IMR-90 (cell line): ENCODE measurements around the gene AUTS2. TPM values are rescaled to one million over a fixed set of nuclear protein-coding genes. Genes with fewer than 3 reads are reported as not detected.

ENCODE experiments used
- ATAC-seq: fragments of 200-7000 bp; cut with Tn5 transposase; 2 replicates; pipeline ENCODE4 v1.9.1; 2020; ENCODE audit warnings: low read depth, mild to moderate bottlenecking, moderate library complexity
- BruUV-seq: library from RNA; stranded (reverse); fragments of 400-500 nt; replicated peaks from 2 replicates; lab custom pipeline; 2021; lab: Mats Ljungman, UMichigan
- CTCF ChIA-PET: fragments of 300-600 bp; formaldehyde crosslinking; extraction: SDS; loops from one replicate; lab custom pipeline; 2021; ENCODE audit warnings: antibody characterized with exemption; lab: Yijun Ruan, JAX
- POLR2A ChIA-PET: fragments of 300-600 bp; sonication (Branson Sonifier 250); formaldehyde crosslinking; loops from one replicate; lab custom pipeline; 2022; ENCODE audit warnings: antibody characterized with exemption; ENCODE audit not compliant: unreplicated experiment; lab: Charles Lee
- DNase-seq: peaks from one replicate; pipeline ENCODE4 v3.0.0; 2013
- H2AFZ ChIP-seq: replicated peaks from 2 replicates; pipeline ENCODE3; 2013; ENCODE audit warnings: low read length, mild to moderate bottlenecking; ENCODE audit not compliant: poor library complexity
- H2AK5ac ChIP-seq: 2 replicates; pipeline ENCODE4 v1.6.1; 2013; ENCODE audit warnings: low read depth, low read length, inconsistent platforms
- H2AK9ac ChIP-seq: replicated peaks from 2 replicates; pipeline ENCODE3; 2013; ENCODE audit warnings: mild to moderate bottlenecking, low read depth, low read length, moderate library complexity; ENCODE audit not compliant: poor library complexity
- H2BK120ac ChIP-seq: 2 replicates; pipeline ENCODE4 v1.6.1; 2013; ENCODE audit warnings: low read depth, low read length, inconsistent platforms
- H2BK15ac ChIP-seq: 3 replicates; pipeline ENCODE4 v1.6.1; 2013; ENCODE audit warnings: low read depth, low read length, inconsistent platforms
- H2BK20ac ChIP-seq: 2 replicates; pipeline ENCODE4 v1.6.1; 2013; ENCODE audit warnings: low read depth, mild to moderate bottlenecking, inconsistent platforms, low read length, moderate library complexity
- H2BK5ac ChIP-seq: 2 replicates; pipeline ENCODE4 v1.6.1; 2013; ENCODE audit warnings: mild to moderate bottlenecking, low read depth, low read length, inconsistent platforms; ENCODE audit not compliant: poor library complexity, severe bottlenecking
- H3K14ac ChIP-seq: replicated peaks from 2 replicates; pipeline ENCODE4 v1.6.1; 2013; ENCODE audit warnings: low read depth, low read length, inconsistent platforms
- H3K18ac ChIP-seq: 2 replicates; pipeline ENCODE4 v1.6.1; 2013; ENCODE audit warnings: low read depth, low read length, control low read depth
- H3K23ac ChIP-seq: 2 replicates; pipeline ENCODE4 v1.6.1; 2013; ENCODE audit warnings: low read depth, low read length, inconsistent platforms
- H3K27ac ChIP-seq: 2 replicates; pipeline ENCODE4 v1.5.1; 2013; ENCODE audit warnings: mild to moderate bottlenecking, control low read depth, low read length; ENCODE audit not compliant: insufficient read depth
- H3K27me3 ChIP-seq: 2 replicates; pipeline ENCODE4 v1.6.1; 2013; ENCODE audit warnings: low read length; ENCODE audit not compliant: control insufficient read depth, insufficient read depth
- H3K36me3 ChIP-seq: 2 replicates; pipeline ENCODE4 v1.6.1; 2013; ENCODE audit warnings: low read length, mixed read lengths; ENCODE audit not compliant: control insufficient read depth, insufficient read depth
- H3K4ac ChIP-seq: 2 replicates; pipeline ENCODE4 v1.6.1; 2013; ENCODE audit warnings: low read depth, low read length, inconsistent platforms
- H3K4me1 ChIP-seq: 2 replicates; pipeline ENCODE4 v1.6.1; 2013; ENCODE audit warnings: low read length, mixed read lengths; ENCODE audit not compliant: control insufficient read depth, insufficient read depth
- H3K4me2 ChIP-seq: 2 replicates; pipeline ENCODE4 v1.6.1; 2013; ENCODE audit warnings: low read depth, mild to moderate bottlenecking, control low read depth, low read length, moderate library complexity
- H3K4me3 ChIP-seq: 2 replicates; pipeline ENCODE4 v1.5.1; 2013; ENCODE audit warnings: low read depth, mild to moderate bottlenecking, control low read depth, low read length, moderate library complexity; ENCODE audit not compliant: insufficient read depth
- H3K56ac ChIP-seq: 2 replicates; pipeline ENCODE4 v1.6.1; 2013; ENCODE audit warnings: low read length, inconsistent platforms; ENCODE audit not compliant: insufficient read depth; ENCODE audit errors: extremely low read depth
- H3K79me1 ChIP-seq, 2 experiments: 2 replicates each; pipeline ENCODE4 v1.6.1; 2013; ENCODE audit warnings: low read length in 2 of 2, inconsistent platforms in 1 of 2, low read depth in 1 of 2
- H3K9ac ChIP-seq: 2 replicates; pipeline ENCODE4 v1.6.1; 2013; ENCODE audit warnings: low read depth, low read length, control low read depth
- H3K9me1 ChIP-seq: 2 replicates; pipeline ENCODE4 v1.6.1; 2013; ENCODE audit warnings: low read length, inconsistent platforms; ENCODE audit not compliant: insufficient read depth
- H3K9me3 ChIP-seq: 2 replicates; pipeline ENCODE4 v1.6.1; 2013; ENCODE audit warnings: low read length; ENCODE audit not compliant: control insufficient read depth, insufficient read depth
- H4K20me1 ChIP-seq: 2 replicates; pipeline ENCODE4 v1.6.1; 2013; ENCODE audit warnings: low read length, inconsistent platforms; ENCODE audit not compliant: insufficient read depth
- H4K5ac ChIP-seq: 2 replicates; pipeline ENCODE4 v1.6.1; 2013; ENCODE audit warnings: mild to moderate bottlenecking, low read depth, low read length, control low read depth
- H4K8ac ChIP-seq, 2 experiments: 2 replicates each; pipeline ENCODE4 v1.6.1; 2013; ENCODE audit warnings: low read depth in 2 of 2, low read length in 2 of 2, control low read depth in 1 of 2, inconsistent platforms in 1 of 2
- H4K91ac ChIP-seq: 2 replicates; pipeline ENCODE4 v1.6.1; 2013; ENCODE audit warnings: low read depth, low read length, inconsistent platforms; ENCODE audit not compliant: insufficient read depth
- BHLHE40 ChIP-seq: fragments of 150-350 bp; IDR thresholded peaks from 2 replicates; pipeline ENCODE4 v1.6.1; 2016; ENCODE audit warnings: mild to moderate bottlenecking, low read depth, low read length
- CEBPB ChIP-seq: IDR thresholded peaks from 2 replicates; pipeline ENCODE4 v1.6.1; 2012; ENCODE audit warnings: low read depth, low read length, improper control_type of control experiment
- CHD1 ChIP-seq: IDR thresholded peaks from 2 replicates; pipeline ENCODE4 v1.6.1; 2012; ENCODE audit warnings: low read depth, low read length, improper control_type of control experiment
- FOS ChIP-seq: fragments of 150-350 bp; IDR thresholded peaks from 2 replicates; pipeline ENCODE4 v1.6.1; 2016; ENCODE audit warnings: low read depth, low read length
- MAFK ChIP-seq: IDR thresholded peaks from 2 replicates; pipeline ENCODE4 v1.6.1; 2012; ENCODE audit warnings: low read depth, low read length, improper control_type of control experiment
- MAZ ChIP-seq: IDR thresholded peaks from 2 replicates; pipeline ENCODE4 v1.6.1; 2012; ENCODE audit warnings: low read depth, mild to moderate bottlenecking, low read length, improper control_type of control experiment, moderate library complexity, borderline replicate concordance
- MXI1 ChIP-seq: IDR thresholded peaks from 2 replicates; pipeline ENCODE4 v1.6.1; 2012; ENCODE audit warnings: low read depth, mild to moderate bottlenecking, low read length, moderate library complexity, borderline replicate concordance
- NFE2L2 ChIP-seq: fragments of 150-350 bp; IDR thresholded peaks from 2 replicates; pipeline ENCODE4 v1.6.1; 2016; ENCODE audit warnings: low read depth, mild to moderate bottlenecking, low read length
- POLR2A ChIP-seq: IDR thresholded peaks from 2 replicates; pipeline ENCODE4 v1.6.1; 2012; ENCODE audit warnings: mild to moderate bottlenecking, low read depth, low read length
- RAD21 ChIP-seq: IDR thresholded peaks from 2 replicates; pipeline ENCODE4 v1.6.1; 2012; ENCODE audit warnings: low read length, improper control_type of control experiment
- RCOR1 ChIP-seq: IDR thresholded peaks from 2 replicates; pipeline ENCODE4 v1.6.1; 2012; ENCODE audit warnings: mild to moderate bottlenecking, low read length, improper control_type of control experiment; ENCODE audit not compliant: insufficient replicate concordance
- RFX5 ChIP-seq: IDR thresholded peaks from 2 replicates; pipeline ENCODE4 v1.8.0; 2012; ENCODE audit warnings: low read depth, mild to moderate bottlenecking, low read length, moderate library complexity
- SMC3 ChIP-seq: fragments of 150-350 bp; IDR thresholded peaks from 2 replicates; pipeline ENCODE4 v1.6.1; 2016; ENCODE audit warnings: low read depth, mild to moderate bottlenecking, antibody characterized with exemption, low read length, moderate library complexity
- USF2 ChIP-seq: fragments of 150-350 bp; IDR thresholded peaks from 2 replicates; pipeline ENCODE4 v1.6.1; 2017; ENCODE audit warnings: mild to moderate bottlenecking, antibody characterized with exemption, low read length, low read depth
- WGBS, 2 experiments: methylation state at CpG; one replicate each; pipeline versions ENCODE4 v1.1.5 to v1.1.7; 2013; ENCODE audit warnings: missing lambda C conversion rate in 2 of 2; ENCODE audit not compliant: insufficient read length in 1 of 2; ENCODE audit errors: extremely low coverage in 2 of 2; 5-methylcytosine and 5-hydroxymethylcytosine counted together
- dilution Hi-C: fragments of 300-500 bp; cut with HindIII; formaldehyde crosslinking; loops from one replicate; pipeline ENCODE4 v1.14.3; 2018; ENCODE audit warnings: low sequenced_read_pairs; ENCODE audit not compliant: unreplicated experiment
- in situ Hi-C: fragments of 300-500 bp; cut with MboI; formaldehyde crosslinking; loops from 3 replicates; pipeline ENCODE4 v1.14.3; 2019; ENCODE audit warnings: low sequenced_read_pairs, inconsistent platforms, mixed read lengths
- intact Hi-C: fragments of 100-400 bp; cut with micrococcal nuclease; formaldehyde crosslinking; loops from 2 replicates; pipeline ENCODE4 v1.10.0; 2022
- polyA plus RNA-seq, 3 experiments: library from polyadenylated mRNA; depleted of rRNA; stranded (reverse); fragments of >200 nt; gene quantifications; 2 replicates each; pipeline ENCODE4 v1.2.3, GENCODE V29; 2012; ENCODE audit warnings: low replicate concordance in 1 of 3
- total RNA-seq: library from RNA; depleted of rRNA; stranded (reverse); fragments of >200 nt; gene quantifications from 2 replicates; pipeline ENCODE4 v1.2.3, GENCODE V29; 2012
- TF ChIP-seq, protein P1 (sequence below): conservative IDR thresholded peaks from 2 replicates; pipeline ENCODE4 v1.5.1; 2012; ENCODE audit warnings: mild to moderate bottlenecking, low read depth, low read length, improper control_type of control experiment
- TF ChIP-seq, protein P2 (sequence below): fragments of 150-350 bp; IDR thresholded peaks from 2 replicates; pipeline ENCODE4 v1.6.1; 2016; ENCODE audit warnings: low read depth, mild to moderate bottlenecking, low read length, moderate library complexity, borderline replicate concordance

The AUTS2 gene
- total and polyA plus RNA-seq, 2 of the 4 experiments (the other 2 are of a cell fraction): 0.90 to 3.0 TPM

DNA sequence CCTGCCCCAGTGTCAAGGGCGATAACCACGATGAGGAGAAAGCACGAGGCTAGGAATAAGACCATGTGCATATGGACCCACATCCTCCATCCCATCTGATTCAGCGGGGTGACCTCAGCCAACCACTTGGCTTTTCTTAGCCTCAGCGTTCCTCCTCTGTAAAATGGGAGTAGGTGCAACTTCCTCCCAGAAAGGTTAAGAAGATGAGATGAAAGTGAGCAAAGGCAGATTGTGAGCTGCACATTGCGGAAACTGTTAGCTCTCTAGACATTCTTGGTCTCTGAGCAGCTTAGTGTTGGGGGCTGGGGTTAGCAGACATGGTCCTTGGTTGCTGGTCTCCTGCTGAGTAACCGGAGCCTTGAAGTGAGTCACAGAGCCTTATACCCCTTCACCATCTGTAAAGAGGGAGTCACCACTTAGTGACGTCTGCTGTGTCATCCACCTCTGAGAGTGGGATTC lies 1036.4 kb downstream of the AUTS2 start:
- H3K9me1 ChIP-seq: peaks cover 14% of the 10 kb centered on the region
- H3K27ac ChIP-seq: no peak overlapping the region
- H4K91ac ChIP-seq: peak overlapping the region; percentile 17; the same call in 1 of the 2 replicates
- peak overlapping the region; percentile 62 for H3K14ac ChIP-seq
- peak overlapping the region; percentile 85 for H2AFZ ChIP-seq
- H4K20me1 ChIP-seq: no peaks in the 10 kb centered on the region
- H3K9me3 ChIP-seq: no peaks in the 10 kb centered on the region
- peak overlapping the region; percentile 11; the same call in 1 of the 2 replicates for H4K5ac ChIP-seq
- H3K27me3 ChIP-seq: no peaks in the 10 kb centered on the region
- POLR2A ChIA-PET: no interaction called here
- ATAC-seq: peak; percentile 84
- H3K4me3 ChIP-seq: no peak overlapping the region
- H3K79me1 ChIP-seq: no peaks in the 10 kb centered on the region
- BruUV-seq: no TSS peak
- intact Hi-C loops: no loop called here
- no peak overlapping the region for H3K23ac ChIP-seq
- dilution Hi-C loops: no loop called here
- H2BK120ac ChIP-seq: peak overlapping the region; percentile 55
- peak overlapping the region; percentile 76; the same call in 1 of the 2 replicates for H2BK20ac ChIP-seq
- H2BK15ac ChIP-seq: 0 out of 3 replicates have a peak overlapping the region, but pooled peaks have one; percentile 27
- peak; percentile 98 for DNase-seq
- whole genome bisulfite sequencing, 2 experiments: no CpG with 5 or more reads among the region's 8 CpGs
- peak overlapping the region in 1 of 2 experiments; percentile 7; a peak in 1 of 4 replicates for H4K8ac ChIP-seq
- peak overlapping the region; percentile 67 for H2AK9ac ChIP-seq
- no peak overlapping the region for H3K56ac ChIP-seq
- 0 out of 2 replicates have a peak overlapping the region, but pooled peaks have one; percentile 54 for H3K4ac ChIP-seq
- in situ Hi-C loops: no loop called here
- H3K4me1 ChIP-seq: peaks cover 11% of the 10 kb centered on the region
- H3K9ac ChIP-seq: no peak overlapping the region
- H3K4me2 ChIP-seq: peak overlapping the region; percentile 11; the same call in 1 of the 2 replicates
- peak overlapping the region; percentile 59; the same call in 1 of the 2 replicates for H2AK5ac ChIP-seq
- TF ChIP-seq, protein P1, sequence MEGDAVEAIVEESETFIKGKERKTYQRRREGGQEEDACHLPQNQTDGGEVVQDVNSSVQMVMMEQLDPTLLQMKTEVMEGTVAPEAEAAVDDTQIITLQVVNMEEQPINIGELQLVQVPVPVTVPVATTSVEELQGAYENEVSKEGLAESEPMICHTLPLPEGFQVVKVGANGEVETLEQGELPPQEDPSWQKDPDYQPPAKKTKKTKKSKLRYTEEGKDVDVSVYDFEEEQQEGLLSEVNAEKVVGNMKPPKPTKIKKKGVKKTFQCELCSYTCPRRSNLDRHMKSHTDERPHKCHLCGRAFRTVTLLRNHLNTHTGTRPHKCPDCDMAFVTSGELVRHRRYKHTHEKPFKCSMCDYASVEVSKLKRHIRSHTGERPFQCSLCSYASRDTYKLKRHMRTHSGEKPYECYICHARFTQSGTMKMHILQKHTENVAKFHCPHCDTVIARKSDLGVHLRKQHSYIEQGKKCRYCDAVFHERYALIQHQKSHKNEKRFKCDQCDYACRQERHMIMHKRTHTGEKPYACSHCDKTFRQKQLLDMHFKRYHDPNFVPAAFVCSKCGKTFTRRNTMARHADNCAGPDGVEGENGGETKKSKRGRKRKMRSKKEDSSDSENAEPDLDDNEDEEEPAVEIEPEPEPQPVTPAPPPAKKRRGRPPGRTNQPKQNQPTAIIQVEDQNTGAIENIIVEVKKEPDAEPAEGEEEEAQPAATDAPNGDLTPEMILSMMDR: no peak
- TF ChIP-seq MXI1 (no peak), NFE2L2 (peak; percentile 73), MAFK (no peak), CEBPB (peak; percentile 23; the same call in 1 of the 2 replicates), CHD1 (no peak), BHLHE40 (peak; percentile 74), FOS (peak; percentile 94), MAZ (no peak), RCOR1 (peak; percentile 76), RAD21 (peak; percentile 33), POLR2A (no peak), RFX5 (no peak), SMC3 (no peak), USF2 (no peak)
- TF ChIP-seq, protein P2, sequence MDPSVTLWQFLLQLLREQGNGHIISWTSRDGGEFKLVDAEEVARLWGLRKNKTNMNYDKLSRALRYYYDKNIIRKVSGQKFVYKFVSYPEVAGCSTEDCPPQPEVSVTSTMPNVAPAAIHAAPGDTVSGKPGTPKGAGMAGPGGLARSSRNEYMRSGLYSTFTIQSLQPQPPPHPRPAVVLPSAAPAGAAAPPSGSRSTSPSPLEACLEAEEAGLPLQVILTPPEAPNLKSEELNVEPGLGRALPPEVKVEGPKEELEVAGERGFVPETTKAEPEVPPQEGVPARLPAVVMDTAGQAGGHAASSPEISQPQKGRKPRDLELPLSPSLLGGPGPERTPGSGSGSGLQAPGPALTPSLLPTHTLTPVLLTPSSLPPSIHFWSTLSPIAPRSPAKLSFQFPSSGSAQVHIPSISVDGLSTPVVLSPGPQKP: no peak
- H3K36me3 ChIP-seq: no peaks in the 10 kb centered on the region
- CTCF ChIA-PET: no interaction called here
- peak overlapping the region; percentile 7; the same call in 1 of the 2 replicates for H3K18ac ChIP-seq
- peak overlapping the region; percentile 75 for H2BK5ac ChIP-seq
